GM18907 (cell line): ENCODE results near the gene CDKN2A.

Source experiments
- ATAC-seq: cut with Tn5 transposase; IDR thresholded peaks from one replicate; pipeline ENCODE4 v1.9.1; 2021; ENCODE audit warnings: mild to moderate bottlenecking, moderate library complexity; ENCODE audit not compliant: unreplicated experiment

Gene CDKN2A

GRCh38 chr9:21945606-21946005 lies 48.6 kb downstream of the CDKN2A start:
- ATAC-seq = no peak

DNA sequence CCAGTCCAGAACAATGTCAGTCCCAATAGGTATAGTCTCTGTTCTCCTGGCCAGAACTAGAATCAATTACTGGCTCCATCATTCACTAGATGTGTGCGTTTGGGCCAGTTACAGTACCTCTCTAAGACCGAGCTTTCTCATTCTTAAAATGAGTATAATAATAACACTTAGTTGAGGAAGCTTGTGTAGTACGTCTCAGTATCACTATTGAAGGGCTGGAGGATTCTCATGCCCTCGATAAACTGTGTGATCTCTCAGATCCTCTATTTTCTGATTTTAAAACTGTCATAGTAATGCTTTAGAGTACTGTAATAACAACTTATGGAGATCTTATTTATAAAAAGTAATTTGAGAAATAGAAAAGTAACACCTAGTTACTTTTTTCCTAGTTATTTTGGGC lies 50.7 kb downstream of the CDKN2A start:
- ATAC-seq = no peak

- no peak for ATAC-seq
Measured at GRCh38 chr9:21941337-21941995, 52.7 kb downstream of the CDKN2A start.

DNA sequence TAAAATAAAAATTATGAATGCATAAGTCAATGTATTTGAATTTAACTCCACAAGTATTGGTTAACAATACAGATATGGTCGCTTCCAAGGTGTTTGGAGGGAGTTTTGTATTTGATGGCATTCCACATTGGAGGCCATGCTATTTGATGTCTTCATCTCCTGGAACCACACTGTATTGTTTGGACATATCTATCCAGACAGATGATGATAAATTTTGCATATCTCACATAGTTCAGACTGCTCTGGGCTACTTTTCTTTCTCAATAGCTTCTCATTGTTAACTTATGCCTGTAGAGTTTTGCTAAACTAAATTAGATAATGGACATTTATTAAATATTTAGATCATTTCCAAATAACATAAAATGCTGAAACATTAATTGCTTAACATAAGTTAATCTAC lies 58.0 kb downstream of the CDKN2A start:
- ATAC-seq = no peak

- no peak for ATAC-seq
Measured at GRCh38 chr9:21935631-21936030, 58.6 kb downstream of the CDKN2A start.

DNA sequence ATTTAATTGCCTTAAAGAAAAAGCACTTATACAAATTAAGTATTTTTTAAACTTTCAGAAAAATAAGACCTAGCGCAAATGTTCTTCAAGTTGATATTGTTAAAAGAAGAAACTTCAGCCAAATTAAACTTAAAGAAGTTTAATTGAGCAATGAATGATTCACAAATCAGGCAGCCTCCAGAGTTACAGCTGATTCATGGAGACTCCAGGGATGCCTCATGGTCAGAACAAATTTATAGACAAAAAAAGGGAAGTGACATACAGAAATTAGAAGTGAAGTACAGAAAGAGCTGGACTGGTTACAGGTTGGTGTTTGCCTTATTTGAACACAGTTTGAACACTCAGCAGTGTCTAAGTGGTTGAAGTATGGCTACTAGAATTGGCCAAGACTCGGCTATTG lies 60.3 kb downstream of the CDKN2A start:
- ATAC-seq = no peak

DNA sequence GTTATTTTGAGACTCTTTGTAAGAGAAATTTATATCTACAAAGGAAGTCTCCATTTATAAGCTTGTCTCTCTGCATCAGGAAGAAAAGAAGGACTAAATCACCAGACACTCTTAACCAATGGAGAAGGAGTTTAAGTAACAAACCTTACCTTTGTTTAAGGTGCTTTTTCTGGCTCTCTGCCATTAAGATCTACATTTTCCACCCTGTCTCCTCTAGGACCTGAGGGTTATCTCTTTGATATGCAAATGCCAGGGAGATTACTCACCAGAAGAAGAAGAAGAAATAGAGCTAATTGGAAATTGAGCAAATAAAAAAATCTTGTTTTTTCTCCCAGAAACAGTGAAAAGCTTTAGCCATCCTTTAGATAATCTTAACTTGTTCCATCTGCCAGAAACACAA lies 60.9 kb downstream of the CDKN2A start:
- ATAC-seq = no peak

- ATAC-seq = no peak
Measured at GRCh38 chr9:21931428-21931827, 62.8 kb downstream of the CDKN2A start.

- no peak for ATAC-seq
Measured at GRCh38 chr9:21927752-21928151, 66.4 kb downstream of the CDKN2A start.

DNA sequence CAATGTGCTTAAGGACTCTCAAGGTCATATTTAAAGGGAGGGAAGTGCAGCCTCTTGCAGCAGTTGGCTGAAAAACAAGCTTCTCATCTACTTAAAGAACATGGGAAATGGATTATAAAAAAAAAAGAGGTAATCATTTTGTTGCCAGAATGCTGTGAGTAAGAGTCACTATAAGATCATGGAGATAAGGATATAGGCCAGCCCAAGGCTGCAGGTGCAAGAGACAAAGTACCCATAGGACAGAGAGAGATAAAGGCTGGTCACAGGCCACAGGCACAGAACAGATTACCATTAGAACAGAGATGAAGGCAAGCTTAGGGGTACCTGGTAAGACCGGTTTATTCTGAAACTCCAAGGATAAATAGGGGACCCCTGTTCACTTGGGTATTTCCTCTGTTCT lies 70.5 kb downstream of the CDKN2A start:
- no peak for ATAC-seq

DNA sequence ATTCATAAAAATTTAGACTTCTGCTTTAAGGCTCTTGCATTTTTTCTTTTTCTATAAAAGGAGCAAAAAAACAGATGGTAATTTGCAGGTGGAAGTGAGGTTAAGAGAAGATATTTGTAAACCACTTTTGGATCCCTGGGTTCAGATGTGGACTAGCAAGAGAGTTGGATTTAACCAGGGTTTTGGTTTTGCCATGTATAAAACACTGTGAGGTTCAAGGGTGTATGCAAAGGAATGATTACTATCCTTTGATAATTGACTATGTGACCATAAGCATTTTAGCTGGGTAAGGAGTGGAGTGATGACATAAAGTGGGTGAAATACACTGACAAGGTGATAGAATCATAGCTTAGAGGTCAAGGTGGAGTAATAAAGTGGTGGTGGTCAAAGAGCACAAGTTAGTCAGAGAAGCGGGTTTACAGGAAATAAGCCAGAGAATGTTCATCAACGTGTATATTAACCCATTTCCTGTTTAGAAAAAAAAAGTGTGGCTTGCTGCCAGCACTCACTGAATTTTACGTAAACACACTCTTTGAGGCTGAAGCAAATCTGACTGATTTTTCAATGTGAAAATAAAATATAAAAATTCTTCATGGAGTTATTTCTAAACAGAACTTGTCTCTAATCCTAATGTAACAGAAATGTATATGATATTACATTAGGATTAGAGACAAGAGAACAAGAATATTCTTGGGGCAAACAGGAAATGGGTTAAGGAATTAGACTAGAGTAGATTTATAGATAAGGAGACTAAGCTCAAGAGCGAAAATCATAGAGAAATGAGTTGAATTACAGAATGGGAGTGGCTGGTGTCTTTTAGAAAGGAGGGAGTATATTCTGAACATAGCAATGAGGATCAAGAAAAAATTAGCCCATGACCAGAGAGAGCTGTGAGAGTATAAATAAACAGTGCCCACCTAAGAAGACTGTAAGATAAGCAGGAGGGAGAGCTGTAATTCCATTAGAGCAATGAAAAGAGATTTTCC lies 74.5 kb downstream of the CDKN2A start:
- peak; percentile 95 for ATAC-seq
